GM19455 (cell line): ENCODE data around the gene TPM4.
"Not testable (repeated sequence)": the region's sequence is repeated elsewhere in the genome, so short reads cannot be mapped to it uniquely, and the experiment has no call there.

Experiments
- ATAC-seq: cut with Tn5 transposase; IDR thresholded peaks from one replicate; pipeline ENCODE4 v1.9.1; 2021; ENCODE audit not compliant: unreplicated experiment

The TPM4 gene

DNA sequence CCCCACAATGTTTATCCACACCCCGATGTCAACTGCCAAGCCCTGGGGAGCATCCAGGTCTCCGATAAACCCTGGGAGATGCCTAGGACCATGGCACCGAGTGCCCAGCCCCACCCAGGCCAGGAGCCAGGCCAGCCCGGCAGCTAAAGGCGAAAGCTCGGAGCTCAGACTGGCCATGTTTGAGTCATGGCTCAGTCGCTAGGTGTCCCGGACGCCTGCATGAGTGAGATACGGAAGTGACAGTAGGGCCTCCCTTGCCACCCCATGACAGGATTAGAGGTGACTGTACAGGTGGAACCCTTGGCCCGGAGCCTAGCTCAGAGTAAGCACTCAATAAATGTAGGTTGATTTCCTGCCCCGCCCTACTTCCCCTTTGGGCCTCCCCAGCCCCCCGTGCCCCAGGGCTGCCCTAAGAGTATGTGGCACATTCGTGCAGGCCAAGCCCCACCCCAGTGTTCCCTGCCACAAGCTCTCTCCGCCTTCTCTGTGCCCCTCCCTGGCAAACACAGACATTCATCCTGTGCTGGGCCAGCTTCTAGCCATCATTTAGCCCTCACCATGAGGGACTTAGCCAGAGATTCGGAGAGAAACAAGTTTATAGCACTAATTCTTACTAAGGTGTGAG, 5.8 kb upstream of the TPM4 start:
- ATAC-seq = no peak

DNA sequence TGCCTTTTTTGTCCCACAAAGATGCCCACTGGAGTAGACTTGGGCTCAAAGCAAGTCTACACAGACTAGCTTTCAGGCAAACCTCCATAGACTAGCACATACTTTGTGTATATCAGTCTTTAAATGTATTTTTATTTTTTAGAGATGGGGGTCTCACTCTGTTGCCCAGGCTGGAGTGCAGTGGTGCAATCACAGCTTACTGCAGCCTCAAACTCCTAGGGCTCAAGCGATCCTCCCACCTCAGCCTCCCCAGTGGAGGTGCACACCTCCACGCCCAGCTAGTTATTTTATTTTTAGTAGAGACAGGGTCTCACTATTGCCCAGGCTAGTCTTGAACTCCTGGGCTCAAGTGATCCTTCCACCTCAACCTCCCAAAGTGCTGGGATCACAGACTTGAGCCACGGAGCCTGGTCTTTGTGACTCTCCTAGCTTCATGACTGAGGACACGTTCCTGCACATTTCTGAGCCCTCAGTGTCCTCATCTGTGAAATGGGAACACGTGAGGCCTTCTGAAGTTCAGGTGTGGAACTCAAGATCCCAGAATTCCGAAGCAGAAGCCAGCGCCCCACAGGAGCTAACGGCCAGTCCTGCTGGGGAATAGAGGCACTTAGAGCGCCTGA, 5.1 kb upstream of the TPM4 start:
- no peak for ATAC-seq

DNA sequence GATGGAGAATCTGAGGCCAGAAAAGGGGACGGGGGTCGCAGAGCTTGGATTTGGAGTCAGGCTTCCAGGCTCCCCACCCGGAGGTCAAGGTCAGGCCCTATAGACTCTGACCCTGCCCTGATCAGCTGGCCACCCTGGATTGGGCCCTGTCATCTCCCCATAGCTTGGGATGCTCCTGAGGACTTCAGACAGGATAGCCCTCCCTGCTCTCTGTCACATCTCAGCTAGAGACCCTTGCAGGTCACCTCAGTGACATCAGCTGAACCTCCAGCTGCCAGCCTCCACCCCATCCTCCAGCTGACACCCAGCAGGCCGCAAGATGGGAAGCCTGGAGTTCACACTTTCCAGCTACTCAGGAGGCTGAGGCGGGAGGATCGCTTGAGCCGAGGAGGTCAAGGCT, 2.8 kb upstream of the TPM4 start:
- ATAC-seq = no peak

DNA sequence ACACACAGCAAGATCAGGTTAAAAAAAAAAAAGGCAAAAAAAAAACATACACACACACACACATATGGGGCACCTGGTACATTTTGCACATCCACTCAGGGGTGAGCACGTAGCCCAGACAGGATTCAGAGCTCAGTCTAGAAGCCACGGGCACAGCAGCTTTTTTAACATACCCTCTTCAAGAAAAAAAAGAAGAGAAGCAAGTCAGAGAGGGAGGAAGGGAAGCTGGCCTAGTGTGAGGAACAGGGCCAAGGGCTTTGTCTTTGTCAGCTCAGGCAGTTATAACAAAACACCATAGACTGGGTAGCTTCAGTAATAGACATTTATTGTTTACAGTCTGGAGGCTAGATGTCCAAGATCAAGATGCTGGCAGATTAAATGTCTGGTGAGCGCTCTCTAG, 2.3 kb upstream of the TPM4 start:
- no peak for ATAC-seq

DNA sequence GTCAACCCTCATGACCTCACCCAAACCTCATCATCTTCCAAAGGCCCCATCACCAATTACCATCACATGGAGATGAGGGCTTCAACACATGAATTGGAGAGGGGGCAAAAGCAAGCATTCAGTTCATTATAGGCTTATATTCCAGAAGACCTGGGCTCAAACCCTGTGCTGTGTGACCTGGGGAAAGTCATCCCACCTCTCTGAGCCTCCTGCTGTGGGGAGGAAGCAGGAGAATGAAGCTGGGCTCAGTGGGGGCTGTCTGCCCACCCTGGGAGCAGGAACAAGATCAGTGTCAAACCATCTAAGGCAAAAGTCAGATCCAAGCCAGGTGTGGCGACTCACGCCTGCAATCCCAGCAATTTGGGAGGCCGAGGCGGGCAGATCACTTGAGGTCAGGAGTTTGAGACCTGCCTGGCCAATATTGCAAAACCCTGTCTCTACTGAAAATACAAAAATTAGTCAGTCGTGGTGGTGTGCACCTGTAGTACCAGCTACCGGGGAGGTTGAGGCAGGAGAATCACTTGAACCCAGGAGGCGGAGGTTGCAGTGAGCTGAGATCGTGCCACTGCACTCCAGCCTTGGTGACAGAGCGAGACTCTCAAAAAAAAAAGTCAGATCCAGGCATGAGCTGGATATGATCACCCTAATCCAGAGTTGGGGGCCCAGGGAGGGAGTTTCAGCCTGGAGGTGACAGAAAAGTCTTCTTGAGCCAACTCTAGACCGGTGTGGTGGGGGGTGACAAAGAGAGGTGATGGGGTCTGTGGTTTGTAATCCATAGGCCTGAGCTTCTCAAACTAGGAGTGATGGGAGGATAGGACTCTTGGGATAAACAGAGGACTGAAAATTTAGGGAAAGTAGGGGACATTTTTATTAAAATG, 1.6 kb upstream of the TPM4 start:
- no peak for ATAC-seq

DNA sequence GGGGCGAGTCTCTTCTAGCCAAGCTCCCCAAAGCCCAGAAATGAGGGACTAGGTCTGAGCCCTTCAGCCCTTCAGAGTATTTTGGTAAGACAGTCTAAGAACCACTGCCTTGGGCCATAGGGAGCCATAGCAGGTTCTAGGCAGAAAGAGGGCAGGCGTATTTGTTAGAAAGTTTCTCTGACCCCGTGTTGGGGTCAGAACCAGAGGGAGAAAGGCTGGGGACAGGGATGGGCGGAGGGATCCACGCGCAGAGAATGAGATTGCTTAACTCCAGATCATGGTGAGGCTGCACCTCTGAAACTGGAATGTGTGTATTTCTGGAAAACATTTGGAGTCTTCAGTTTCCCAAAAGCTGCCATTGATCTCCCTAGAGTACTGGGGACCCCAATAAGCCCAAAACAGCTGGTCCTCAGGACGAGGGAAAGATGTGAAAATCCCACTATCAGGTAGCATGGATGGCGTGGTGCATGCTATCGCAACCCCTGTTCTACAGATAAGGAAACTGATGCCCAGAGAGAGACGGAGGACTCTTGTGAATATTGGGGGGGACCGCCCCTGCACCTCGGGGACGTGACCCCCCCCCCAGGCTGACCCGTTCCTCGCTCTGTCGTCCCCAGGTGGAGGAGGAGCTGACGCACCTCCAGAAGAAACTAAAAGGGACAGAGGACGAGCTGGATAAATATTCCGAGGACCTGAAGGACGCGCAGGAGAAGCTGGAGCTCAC, 703 bp upstream of the TPM4 start:
- ATAC-seq = no peak

DNA sequence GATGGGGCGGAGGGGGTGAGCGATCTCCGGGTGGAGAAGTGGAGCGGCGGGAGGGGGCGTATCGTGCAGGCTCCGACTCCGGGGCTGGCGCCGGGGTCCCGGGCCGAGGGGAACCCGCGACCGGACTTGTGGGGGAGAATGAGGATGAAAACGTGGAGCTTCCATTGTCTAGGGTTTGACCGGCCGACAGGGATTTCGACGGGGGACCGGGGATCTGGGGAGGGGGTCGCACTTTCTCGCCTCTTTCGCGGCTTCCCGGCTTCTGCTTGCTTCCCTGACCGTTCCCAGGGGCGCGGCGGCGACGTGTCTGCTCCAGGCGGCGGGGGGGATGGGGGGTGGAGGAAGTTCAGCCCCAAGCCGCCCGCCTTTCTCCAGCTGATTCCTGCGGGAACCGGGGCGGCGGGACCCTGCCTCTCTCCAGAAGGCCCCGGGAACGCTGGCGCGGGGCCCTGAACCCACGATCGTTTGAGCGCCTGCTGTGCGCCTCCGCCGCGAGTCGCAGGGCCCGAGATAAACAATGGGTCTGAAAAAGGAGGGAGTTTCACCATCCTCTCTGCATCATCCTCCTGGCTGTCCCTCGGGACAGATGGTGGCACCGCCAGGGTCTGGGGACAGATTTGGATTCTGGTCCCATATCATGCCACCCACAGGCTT, 790 bp downstream of the TPM4 start:
- ATAC-seq = no peak

DNA sequence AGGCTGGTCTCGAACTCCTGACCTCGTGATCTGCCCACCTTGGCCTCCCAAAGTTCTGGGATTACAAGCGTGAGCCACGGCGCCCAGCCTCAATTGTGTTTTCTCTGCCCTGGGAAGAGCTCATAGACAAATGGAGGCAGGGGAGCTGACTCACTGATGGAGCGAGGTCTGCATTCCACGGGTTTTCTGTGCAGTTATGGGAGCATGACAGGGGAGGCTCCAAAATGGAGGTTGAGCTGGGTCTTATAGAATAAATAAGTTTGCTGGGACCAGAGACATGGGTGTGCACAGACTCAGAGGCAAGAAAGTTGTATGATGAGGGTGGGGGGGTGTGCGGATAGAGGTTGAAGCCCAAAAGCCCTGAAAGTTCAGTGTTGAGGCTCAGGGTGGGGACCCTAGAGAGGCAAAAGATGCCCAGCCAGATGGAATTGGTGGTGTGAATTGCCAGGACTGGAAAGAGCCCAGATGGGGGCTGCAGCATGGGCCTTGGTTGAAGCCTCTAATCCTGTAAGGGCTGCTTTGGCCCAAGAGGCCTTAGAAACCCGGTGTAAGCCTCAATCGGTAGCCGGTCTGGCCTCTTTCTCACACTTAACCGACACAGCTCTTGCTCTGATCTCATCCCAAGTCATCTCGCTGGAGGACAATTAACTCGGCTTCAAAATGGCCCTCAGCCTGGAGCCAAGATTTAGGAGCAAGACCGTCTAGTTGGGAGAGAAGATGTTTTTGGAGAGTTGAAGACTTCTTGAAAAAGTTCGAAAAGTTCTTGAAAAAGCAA, 1.9 kb downstream of the TPM4 start:
- ATAC-seq = no peak

DNA sequence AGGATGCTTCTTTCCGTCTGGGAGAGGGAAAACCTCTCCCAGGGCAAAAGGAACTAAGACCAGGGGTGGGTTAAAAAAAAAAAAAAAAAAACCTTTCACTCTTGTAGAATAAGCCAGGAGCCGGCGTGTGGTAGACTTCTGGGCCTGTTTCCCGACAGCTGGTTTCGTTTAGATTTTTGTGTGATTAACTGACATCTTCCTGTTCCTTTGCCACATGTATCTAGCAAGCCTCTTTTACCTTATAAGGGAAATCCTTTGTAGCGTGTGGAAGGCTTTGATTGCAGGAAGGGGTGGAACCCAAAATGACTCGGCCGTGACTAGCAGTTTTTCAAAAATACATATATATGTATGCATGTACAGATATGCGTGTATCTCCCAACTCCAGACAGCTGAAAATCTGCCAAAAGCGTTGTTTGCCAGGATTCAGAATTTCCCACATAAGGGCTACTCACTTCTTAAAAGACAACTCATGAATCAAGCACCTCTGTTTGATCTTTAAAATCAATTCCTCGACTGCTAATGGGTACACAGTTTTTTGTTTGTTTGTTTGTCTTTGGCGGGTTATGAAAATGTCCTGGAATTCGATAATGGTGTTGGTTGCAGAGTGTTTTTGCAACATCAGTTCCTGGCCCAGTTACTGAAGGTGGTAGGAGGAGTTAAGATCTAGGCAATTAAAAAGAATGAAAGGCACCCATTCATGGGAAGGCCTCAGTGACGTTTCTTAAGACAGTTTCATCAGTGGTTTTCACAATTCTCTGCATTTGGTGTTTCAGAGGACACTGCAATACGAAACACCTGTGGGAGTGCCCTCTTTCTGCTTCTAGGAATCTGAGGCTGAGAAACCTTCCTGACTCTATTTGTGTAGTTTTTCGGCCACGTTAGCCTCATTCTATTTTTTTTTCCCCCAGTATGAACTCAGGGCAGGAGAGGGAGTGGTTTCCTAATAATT, 2.7 kb downstream of the TPM4 start:
- ATAC-seq = no peak

DNA sequence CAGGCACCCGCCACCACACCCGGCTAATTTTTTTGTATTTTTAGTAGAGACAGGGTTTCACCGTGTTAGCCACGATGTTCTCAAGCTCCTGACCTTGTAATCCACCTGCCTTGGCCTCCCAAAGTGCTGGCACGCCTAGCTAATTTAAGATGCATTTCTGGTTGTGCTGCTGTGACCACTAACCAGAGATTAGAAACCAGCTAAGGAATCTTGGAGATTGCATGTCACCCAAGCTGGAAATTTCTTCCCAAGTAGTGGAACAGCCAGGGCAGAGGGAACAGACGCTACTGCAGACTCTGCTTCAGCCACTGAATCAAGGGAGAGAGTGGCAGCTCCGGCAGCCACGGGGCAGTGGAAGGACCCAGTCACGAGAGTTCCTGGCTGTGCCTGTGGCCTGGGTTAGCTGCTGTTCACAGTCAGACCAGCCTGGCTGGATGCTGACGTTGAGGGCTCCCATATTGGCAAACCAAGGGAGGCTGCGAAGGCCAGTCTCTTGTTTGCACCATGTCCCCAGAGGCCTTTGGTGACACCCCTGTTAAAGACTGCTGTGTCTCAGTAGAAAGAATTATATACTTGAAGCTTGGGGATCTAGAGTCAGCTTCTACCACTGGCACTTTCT, 7.9 kb downstream of the TPM4 start:
- no peak for ATAC-seq

DNA sequence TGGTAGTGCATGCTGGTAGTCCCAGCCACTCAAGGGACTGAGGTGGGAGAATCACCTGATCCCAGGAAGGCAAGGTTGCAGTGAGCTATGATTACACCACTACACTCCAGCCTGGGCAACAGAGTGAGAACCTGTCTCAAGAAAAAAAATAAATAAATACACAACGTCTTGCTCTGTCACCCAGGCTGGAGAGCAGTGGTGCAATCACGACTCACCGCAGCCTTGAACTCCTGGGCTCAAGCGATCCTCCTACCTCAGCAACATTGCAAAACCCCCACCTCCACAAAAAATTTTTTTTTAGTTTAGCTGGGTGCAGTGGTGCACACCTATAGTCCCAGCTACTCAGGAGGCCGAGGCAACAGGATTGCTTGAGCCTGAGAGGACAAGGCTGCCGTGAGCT, 8.8 kb downstream of the TPM4 start:
- ATAC-seq = no peak

DNA sequence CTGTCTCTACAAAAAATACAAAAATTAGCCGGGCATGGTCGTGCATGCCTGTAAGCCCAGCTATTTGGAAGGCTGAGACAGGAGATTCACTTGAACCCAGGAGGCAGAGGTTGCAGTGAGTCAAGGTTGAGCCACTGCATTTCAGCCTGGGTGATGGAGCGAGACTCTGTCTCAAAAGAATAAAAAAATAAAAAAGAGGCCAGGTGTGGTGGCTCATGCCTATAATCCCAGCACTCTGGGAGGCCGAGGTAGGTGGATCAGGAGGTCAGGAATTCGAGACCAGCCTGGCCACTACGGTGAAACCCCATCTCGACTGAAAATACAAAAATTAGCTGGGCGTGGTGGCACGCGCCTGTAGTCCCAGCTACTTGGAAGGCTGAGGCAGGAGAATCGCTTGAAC, 11.1 kb downstream of the TPM4 start:
- ATAC-seq = not testable (repeated sequence)

DNA sequence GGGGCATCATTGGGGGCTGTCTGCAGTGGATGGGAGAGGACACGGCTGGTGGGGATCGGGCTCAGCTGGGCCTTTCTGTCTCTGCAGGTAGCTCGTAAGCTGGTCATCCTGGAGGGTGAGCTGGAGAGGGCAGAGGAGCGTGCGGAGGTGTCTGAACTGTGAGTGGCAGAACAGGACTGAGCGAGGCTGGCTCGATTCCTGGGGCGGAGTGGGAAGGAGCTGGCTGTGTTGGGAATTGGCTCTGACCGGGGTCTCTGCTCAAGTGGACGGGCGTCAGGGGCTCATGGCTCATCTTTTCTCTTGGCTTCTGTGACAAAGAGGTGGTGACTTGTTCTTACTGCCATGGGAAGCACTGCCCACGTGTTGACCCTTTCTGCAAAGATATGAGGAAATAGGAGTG, 11.6 kb downstream of the TPM4 start:
- ATAC-seq = no peak

DNA sequence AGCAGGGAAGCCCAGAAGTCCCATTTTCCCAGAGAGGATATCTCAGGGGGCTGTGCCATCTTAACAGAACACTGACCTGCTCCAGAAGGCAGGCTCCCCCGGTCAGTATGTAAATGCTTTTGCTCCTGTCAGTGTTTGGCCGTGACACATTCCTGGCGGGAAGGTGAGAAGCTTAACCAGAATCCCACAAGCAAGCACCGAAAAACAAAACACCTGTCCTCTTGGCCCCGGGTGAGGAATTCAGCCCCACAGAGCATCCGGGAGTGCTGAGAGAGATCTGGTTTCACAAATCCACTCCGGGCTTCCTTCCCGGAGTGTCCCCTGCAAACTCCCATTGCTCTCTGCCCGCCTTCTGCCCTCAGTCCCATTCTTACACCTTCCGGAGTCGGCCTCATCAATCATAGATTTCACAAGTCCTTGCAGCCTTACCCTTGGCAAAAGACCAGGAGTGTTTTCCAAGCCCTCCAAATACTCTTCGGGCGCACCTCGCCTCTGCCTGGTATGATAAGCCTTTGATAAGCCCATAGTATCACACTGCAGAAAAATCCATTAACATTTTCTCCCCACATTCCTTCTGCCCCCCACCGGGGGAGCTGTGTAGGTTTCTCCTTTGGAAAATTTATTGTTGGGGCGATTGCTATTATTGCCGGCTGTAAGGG, 12.2 kb downstream of the TPM4 start:
- no peak for ATAC-seq

DNA sequence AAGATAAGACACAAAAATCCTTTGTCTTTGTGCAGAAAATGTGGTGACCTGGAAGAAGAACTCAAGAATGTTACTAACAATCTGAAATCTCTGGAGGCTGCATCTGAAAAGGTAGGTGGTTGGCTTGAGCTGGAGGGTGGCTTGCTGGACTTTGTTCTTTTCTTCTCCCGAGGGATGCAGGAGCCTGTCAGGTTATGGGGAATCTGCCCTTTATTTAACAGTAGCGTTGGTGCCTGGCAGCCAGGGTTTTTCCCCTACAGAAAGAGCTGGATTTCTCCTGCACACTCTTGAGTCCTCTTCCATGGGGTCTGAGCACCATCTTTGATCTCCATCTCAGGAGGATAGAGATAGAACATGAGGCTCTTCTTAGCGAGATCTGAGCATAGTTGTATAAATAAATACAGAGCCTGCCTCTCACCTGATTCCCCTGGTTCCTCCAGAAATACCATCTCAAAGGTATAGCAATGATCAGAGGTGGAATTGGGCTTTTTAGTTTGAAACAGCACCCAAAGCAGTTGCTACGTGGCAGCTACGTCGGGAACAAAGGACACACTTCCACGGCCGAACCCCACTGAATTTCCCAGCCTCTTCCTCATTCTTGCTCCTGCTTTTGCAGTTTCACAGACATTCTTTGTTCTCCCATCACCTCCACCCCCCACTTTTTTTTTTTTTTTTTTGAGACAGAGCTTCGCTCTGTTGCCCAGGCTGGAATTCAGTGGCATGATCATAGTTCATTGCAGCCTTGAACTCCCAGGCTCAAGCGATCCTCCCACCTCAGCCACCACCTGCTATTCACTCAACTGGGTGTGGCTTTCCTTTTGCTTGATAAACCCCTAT, 12.9 kb downstream of the TPM4 start:
- no peak for ATAC-seq

DNA sequence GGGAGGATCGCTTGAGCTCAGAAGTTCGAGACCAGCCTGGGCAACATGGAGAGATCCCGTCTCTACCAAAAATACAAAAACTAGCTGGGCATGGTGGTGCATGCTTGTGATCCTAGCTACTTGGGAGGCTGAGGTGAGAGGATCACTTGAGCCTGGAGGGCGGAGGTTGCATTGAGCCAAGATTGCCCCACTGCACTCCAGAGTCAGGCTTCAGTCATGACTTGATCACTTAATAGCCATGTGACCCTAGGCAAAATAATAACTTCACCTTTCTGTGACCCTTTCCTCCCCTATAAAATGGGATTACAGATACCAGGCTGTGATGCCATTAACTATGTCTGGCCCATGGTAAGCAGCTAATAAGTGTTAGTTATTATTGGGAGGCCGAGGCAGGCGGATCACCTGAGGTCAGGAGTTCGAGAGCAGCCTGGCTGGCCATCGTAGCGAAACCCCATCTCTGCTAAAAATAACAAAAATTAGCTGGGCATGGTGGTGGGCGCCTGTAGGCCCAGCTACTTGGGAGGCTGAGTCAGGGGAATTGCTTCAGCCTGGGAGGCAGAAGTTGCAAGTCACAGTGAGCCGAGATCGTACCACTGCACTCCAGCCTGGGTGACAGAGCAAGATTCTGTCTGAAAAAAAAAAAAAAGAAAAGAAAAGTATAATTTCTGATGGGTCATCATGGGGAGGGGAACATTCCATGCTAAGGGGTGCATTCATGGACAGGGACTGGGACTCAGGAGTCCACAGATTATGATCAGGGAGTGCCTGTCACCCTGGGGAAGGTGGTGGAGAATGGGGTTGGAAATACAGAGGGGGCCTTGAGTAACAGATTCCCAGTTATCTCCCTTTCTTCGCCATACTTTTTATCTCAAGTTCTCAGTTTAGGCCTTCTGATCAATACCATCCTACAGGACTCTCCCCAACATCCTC, 15.5 kb downstream of the TPM4 start:
- ATAC-seq = no peak
